Measurements from ENCODE around the gene ST8SIA4. TPM values are rescaled to one million over a fixed set of nuclear protein-coding genes. Genes with fewer than 3 reads are reported as not detected.

ST8SIA4 gene
- total RNA-seq, 1 experiment from 2014 or later: 13.9 TPM

DNA sequence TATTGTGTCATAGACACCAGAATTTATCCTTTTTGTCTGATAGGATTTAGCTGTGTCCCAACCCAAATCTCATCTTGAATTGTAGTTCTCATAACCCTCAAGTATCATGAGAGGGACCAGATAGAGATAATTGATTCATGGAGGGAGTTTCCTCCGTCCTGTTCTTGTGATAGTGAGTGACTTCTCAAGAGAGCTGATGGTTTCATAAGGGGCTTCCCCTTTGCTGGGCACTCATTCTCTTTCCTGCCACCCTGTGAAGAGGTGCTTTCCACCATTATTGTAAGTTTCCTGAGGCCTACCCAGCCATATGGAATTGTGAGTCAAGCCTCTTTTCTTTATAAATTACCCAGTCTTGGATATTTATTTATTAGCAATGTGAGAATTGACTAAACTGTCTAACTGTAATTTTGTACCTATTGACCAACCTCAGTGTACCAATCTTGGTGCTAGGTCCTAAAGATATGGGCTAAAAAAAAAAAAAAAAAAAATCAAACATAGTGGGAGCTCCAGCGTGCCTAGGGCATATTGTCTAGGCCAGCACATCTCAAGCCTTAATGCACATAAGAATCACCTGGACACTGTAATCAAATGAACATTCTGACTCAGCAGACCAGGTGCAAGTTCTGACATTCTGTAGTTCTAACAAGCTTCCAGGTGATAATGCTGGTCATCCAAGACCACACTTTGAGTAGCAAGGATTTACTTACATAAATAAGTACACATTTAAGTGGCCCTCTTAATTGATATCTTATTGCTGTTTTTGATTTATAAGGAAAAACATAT is 30.5 kb downstream of the ST8SIA4 start:
- DNase-seq (ENCODE audit: low read depth): no peak

DNA sequence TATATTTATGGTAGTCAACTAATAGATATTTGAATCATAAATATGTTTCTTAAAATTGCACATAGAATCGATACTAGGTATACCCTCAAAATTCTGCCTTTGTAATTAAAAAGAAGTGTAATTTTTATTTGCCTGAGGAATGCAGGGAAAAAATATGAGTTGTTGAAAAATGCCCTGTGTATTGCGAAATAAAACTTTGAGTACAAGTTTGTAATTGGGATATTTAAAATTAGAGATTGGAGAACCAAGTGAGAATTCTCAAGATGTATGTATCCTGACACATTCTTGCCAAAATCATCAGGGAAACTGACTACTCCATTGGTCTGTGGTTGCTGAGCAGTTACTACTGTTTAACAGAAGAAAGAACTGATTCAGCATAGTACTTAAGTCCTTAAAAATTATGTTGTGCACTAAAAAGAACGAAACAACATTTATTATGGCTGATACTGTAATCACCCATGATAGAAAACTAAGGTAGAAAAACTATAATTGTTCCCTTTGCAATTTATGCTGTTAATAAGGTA is 36.0 kb downstream of the ST8SIA4 start:
- DNase-seq (ENCODE audit: low read depth): no peak

DNA sequence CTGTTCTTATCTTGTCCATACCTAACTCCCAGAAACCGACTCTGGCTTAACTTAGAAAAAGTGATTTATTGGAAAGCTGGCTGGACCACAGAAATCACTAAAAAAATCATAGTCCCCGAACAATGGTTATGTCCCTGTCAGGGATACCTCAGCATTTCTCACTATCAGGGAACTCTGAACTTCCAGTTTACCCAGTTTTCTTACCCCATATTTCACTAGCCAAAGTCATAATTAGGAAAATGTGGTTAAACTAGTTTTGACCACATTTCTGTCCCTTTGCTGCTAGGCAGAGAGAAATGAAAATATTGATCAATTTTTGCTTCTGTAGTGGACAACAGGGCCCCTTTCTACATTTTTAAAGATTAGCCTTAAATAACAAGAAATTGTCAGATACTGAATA is 38.2 kb downstream of the ST8SIA4 start:
- DNase-seq (ENCODE audit: low read depth): no peak

DNA sequence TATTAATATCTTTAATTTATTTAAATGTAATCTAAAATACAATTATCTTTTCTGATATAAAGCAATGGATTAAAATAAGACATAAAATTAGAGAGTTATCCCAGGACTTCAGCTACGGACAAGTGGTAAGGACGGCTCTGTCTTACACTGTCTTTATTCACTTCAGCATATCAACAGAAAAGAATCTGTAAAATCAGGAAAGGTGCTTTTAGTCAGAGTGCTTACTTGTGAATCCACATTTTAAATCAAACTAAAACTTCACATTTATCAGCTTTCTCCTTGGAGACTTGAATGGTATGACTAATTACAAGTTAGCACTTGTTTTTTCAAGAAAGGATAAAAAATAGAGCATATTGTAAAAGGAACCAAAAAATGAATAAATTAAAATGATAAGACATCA is 39.3 kb downstream of the ST8SIA4 start:
- DNase-seq (ENCODE audit: low read depth): no peak

DNA sequence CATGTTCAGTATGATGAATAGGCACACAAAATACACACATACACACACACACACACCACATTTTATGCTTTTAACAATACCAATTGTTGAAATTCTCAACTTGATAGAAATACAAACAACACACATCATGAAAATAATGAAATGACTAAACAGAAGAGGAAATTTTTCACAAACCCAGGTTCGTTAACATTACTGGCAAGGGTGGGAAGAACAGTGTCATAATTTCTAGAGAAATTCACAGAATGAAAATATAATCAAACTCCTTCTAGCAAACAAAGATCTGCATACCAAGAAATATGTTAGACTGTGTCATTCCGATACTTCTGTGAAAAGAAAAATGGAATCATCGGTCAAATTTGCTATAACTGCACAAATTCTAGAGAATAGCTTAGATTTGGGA is 41.9 kb downstream of the ST8SIA4 start:
- DNase-seq (ENCODE audit: low read depth): no peak

DNA sequence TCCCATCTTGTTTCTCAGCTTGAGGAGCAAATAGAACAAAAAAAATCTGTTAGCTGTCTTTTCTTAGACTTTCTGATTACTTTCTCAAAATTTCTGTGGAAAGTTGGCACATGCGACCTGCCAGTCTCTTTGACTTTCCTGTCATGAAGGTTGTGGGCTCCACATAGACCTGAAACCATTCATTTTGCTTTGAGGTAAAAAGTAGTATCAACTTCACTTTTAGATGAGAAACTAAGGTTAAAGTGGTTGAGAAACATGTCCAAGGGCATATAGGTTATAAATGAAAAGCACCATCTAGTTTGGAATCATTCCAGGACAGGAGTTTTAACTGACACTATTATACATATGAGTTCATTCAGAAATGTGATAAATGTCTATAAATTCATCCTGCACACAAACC is 42.7 kb downstream of the ST8SIA4 start:
- no peak for DNase-seq (ENCODE audit: low read depth)

DNA sequence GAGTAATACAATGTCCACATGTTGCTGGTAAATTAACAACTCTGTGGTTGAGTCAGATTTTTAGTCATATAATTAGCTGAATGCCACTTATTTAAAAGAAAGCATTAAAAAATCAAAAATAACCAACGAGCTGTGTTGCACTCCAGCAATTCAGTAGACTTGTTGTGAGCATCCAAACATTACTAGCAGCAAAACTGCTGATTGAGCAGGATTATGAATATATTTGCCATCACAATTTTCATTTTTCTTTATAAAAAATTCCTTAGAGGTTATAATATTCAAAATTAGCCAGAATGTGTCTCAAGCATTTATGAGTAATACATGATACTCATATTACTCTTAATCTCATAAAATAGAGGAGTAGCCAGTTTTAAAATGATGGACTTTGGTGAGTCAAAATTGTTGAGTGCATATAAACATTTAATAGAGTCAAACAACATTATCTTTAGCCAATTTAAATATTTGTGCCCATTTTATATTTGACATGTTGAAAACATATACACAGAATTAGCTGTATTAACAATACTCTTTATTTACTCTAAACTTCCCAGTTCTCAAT is 44.0 kb downstream of the ST8SIA4 start:
- peak; percentile 26 for DNase-seq (ENCODE audit: low read depth)

DNA sequence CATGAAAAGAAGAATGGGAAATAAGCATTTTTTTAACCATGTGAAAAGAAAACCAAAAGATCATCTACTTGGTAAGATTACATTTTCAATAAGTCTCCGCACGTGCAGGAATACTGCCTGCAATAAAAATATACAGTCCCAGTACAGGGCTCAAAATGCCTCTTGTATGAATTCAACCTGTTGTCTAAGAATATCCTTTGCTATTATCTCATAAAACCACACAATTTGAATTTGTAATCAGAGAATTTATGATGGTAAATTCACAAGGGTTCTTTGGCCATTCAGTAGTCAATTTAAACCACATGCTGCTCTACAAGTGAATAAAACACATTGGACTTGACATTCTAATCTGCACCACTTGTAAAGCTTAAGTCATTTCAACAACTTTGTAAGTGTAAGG is 46.6 kb downstream of the ST8SIA4 start:
- DNase-seq (ENCODE audit: low read depth): no peak

DNA sequence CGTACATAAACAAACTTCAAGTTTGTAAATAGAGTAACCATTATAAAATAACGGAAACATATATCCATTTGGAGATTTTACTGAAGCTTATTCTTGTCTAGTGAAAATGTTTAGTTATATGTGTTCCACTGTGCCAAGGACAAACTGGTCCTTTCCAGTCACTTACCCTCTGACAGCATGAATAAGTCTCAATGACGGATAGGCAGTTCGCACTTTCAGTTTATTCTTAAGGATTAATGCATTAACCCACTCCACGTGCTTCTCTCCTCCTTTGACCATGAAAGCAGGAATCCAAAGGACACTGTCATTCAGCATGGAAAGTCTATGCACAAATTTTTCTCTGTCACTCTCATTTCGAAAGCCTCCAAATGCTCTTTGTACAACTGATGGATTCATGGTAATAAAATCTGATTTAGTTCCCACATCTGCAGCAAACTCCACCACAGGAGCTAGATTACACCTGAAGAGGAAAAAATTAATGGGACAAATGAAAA is 47.1 kb downstream of the ST8SIA4 start:
- no peak for DNase-seq (ENCODE audit: low read depth)

DNA sequence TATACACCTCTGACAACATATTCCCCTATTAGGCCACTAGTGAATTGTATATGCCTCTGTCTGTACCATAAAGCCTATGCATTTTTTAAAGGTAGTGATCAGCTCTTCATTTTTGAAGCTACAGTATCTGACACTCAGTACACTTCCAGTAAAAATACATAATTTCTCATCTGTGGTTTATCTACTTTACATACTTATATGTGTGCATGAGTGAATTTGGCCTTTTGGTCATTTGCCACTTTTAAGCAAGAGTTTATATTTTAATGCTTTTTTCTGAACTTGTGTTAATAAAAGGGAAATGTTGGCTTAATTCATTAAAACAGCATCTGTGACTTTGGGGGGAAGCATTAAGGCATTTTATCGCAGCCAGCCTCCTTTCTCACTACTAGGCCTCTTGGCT is 47.8 kb downstream of the ST8SIA4 start:
- no peak for DNase-seq (ENCODE audit: low read depth)

DNA sequence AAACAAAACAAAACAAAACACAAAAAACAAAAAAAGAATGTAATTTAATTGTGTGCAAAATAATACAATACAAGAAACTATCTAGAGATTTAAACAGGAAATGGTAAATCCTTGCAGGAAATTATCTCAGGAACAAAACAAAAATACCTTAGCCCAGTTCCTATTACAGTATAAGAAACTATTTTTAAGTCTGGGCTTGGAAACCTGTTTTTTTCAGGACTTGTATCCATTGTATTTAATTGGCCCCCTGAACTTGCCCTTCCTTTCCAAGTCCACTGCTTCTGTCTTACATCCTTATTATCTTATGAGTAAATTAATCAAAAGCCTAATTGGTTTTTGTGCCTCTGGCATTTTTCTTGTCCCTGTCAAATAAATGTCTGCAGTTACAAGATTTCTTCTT is 48.5 kb downstream of the ST8SIA4 start:
- no peak for DNase-seq (ENCODE audit: low read depth)

DNA sequence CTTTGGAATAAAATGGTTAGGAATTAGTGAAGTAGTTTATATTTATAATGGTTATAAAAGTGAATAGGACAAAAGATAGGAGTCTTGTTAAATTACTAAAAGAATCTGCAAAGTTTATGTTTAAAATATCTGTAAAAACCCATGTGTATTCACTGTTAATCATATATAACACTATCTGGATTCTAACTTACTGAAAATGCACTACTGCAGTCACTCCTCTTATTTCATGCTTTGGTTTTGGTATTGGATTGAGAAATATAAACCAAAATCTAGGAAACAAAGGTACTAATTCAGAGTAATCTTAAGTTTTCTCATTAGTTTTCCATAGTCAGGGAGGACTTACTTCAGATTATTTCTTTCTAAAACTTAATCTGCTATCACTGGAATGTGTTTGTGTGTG is 49.5 kb downstream of the ST8SIA4 start:
- no peak for DNase-seq (ENCODE audit: low read depth)

DNA sequence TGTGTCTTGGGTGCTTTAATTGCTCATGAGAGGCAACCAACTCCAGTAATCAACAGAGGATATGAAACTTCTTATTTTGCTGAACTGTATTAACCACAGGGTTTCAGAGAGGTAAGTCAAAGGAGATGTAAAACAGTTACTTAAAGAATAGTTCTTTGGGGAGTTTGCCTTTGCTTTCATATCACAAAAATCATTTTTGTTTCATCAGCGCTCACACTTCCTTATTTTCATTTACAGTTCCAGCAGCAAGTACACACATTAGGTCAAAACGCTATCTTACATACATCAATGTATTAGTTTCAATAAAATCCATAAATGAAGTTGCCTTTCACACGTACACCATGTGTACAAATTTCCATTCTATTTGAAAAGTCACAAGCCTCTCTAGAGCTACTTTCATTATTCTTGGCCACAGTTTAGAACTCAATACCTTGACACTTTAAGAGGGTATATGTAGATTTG is 50.1 kb downstream of the ST8SIA4 start:
- no peak for DNase-seq (ENCODE audit: low read depth)

DNA sequence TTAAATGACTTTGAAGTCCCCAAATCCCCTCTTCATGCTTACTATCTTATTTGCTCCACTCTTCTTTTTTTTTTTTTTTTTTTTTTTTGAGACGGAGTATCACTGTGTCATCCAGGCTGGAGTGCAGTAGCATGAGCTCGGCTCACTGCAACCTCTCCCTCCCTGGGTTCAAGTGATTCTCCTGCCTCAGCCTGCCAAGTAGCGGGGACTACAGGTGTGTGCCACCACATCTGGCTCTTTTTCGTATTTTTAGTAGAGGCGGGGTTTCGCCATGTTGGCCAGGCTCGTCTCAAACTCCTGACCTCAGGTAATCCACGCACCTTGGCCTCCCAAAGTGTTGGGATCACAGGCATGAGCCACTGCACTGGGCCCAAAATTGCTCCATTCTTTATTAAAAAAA is 51.0 kb downstream of the ST8SIA4 start:
- DNase-seq (ENCODE audit: low read depth): no peak

DNA sequence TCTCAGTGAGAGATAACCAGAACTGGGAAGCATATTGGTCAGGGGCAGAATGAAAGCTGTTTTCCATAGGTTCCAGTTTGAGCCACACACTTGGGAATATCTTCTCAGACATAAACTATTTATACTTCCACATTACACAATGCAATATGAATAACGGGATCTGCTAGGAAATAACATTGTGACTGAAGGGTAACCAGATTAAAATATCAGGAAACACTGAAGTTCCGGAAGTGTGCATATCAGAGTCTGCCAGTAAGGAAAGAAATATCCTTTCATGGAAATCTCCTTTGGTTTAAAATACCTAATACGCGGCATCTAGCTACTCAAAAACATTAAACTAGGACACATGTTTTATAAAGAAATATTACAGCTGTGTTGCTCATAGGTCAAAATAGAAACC is 56.3 kb downstream of the ST8SIA4 start:
- DNase-seq (ENCODE audit: low read depth): no peak

DNA sequence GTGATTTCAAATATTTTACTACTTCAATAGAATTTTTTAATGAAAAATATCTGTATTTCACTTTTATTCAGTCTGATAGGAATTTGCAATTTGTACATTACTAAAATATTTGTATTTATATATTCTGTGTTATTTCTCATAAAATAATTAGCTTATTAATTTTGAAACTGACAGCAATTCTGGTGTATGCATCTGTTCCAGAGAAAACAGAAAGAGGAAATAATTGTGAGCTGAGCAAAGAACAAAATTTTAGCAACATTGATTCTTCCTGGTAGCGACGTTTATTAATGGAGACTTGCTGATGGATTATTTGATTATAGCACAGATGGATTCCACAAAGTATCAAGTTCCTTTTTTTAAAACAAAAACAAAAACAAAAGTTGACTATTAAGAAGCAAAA is 61.0 kb downstream of the ST8SIA4 start:
- DNase-seq (ENCODE audit: low read depth): no peak

DNA sequence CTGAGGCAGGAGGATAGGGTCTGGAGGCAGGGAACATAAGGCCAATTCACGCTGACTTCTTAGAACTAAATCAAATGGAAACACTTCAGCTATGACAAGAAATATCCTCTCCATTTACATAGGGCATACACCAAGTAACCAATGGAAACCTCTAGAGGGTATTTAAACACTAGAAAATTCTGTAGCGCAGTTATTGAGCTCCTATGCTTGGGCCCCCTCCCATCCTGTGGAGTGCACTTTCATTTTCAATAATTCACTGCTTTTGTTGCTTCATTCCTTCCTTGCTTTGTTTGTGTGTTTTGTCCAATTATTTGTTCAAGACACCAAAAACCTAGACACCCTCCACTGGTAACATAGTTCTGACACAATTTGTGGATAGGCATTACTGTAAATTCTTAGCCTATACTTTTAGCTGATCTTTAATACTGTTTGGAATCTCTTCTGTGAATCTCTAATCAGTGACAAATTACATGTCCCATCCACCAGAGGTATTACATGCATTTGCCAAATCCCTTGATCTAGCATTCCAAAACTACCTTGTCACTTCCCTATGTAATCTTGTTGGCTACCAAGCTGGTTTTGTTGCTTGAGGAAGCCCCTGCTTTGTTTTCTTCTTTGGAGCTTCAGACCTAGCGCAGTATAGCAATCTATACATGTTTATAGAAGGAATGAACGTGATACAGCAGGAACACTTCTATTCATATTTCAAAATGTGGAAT is 61.6 kb downstream of the ST8SIA4 start:
- peak; percentile 39 for DNase-seq (ENCODE audit: low read depth)

DNA sequence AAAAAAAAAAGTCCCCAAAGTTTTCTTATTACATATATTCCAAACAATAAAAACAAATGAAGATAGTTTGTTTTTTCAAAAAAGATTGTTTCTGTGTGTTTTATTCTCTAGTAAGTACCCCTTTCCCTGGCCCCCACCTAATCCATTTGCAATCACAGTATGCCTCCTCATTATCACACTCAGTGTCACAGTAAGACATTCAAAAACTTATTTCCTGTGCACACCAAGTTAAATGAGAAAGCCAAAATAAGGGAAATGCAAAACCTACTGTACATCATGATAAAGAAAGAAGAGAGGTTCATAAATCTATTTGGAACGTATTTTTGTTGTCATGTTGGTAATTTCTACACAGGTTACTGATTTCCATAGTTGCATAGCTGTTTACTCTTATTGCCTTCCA is 62.3 kb downstream of the ST8SIA4 start:
- no peak for DNase-seq (ENCODE audit: low read depth)

DNA sequence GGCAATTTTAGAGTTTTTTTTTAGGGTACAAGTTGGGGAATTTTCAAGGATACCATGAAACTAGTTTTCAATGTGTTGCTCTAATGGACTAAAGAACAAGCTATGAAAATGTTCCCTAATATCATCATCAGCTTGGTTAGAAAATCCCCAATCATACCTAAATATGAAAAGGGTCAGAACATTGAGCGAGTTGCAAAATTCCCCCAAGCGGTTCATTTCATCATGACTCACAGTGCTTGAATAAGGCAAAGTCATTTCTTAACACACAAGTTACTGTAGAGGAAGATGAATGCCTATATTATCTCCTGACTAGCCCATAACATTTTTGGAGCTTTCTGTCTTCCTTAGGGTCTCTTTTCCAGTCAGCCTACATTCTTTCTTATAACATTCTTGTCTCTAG is 62.7 kb downstream of the ST8SIA4 start:
- peak; percentile 77 for DNase-seq (ENCODE audit: low read depth)

DNA sequence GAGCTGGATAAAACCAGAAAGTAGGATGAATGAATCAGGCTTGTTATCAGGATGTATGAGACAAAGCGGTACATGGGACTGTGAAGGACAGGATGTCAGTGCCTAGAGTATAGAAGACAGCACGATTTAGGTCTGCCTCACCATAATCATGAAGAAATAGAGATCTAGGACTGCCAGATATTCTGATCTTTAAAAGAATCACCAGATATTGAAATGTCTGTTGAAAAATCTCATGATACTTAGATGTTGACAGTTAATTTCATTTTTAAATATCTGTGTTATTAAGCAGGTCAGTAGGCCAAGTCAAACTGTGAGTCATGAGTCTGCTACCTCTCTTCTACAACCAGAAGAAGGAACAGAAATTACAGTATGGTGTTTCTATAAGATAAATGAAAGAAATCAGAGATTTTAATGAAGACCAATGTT is 65.0 kb downstream of the ST8SIA4 start:
- no peak for DNase-seq (ENCODE audit: low read depth)

DNA sequence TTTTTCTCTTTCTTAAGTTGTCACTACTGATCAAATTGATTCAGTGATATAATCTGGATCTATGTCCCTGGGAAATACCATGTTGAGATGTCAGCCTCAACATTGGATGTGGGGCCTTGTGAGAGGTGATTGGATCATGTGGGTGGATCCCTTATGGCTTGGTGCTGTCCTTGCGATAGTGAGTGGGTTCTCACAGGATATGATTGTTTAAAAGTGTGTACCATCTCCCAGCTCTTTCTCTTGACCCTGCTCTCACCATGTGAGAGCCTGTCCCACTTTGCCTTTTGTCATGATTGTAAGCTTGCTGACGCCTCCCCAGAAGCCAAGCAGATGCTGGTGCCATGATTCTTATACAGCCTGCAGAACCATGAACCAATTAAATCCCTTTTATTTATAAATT is 68.6 kb downstream of the ST8SIA4 start:
- no peak for DNase-seq (ENCODE audit: low read depth)

Measured in LHCN-M2 (cell line).